ENCODE measurements around the gene MEX3A.

GRCh38 chr1:156074661-156075060, 7.6 kb downstream of the MEX3A start:
- TF ChIP-seq, protein P1, sequence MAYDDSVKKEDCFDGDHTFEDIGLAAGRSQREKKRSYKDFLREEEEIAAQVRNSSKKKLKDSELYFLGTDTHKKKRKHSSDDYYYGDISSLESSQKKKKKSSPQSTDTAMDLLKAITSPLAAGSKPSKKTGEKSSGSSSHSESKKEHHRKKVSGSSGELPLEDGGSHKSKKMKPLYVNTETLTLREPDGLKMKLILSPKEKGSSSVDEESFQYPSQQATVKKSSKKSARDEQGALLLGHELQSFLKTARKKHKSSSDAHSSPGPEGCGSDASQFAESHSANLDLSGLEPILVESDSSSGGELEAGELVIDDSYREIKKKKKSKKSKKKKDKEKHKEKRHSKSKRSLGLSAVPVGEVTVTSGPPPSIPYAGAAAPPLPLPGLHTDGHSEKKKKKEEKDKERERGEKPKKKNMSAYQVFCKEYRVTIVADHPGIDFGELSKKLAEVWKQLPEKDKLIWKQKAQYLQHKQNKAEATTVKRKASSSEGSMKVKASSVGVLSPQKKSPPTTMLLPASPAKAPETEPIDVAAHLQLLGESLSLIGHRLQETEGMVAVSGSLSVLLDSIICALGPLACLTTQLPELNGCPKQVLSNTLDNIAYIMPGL (CRISPR knock-in tag; IDR thresholded peaks at IDR 0.05; ENCODE audit: borderline replicate concordance), result no peak
- no peak for TF ChIP-seq CEBPB (IDR thresholded peaks at IDR 0.05)
- TF ChIP-seq RAD21 (conservative IDR thresholded peaks at IDR 0.05 in 1 of 2, IDR thresholded peaks at IDR 0.05 in 1 of 2), result no peak
- TF ChIP-seq JUN (IDR thresholded peaks at IDR 0.05), result no peak
- TF ChIP-seq CTCF (IDR thresholded peaks at IDR 0.05), result no peak
- TF ChIP-seq RFX5 (IDR thresholded peaks at IDR 0.05), result no peak
- no peak for TF ChIP-seq EHF (CRISPR knock-in tag; IDR thresholded peaks at IDR 0.05)
- TF ChIP-seq HDAC2 (IDR thresholded peaks at IDR 0.05), result no peak
- TF ChIP-seq NFE2L2 (conservative IDR thresholded peaks at IDR 0.05; ENCODE audit: low read length), result no peak
- TF ChIP-seq RNF2 (IDR thresholded peaks at IDR 0.05; ENCODE audit: borderline replicate concordance, low read depth), result no peak
- TF ChIP-seq CHD2 (IDR thresholded peaks at IDR 0.05; ENCODE audit: low read length, partially characterized antibody), result no peak

All from A549 (cell line).